HG03060 (cell line): ENCODE results near the gene PHLPP2.

ENCODE experiments used
- ATAC-seq: cut with Tn5 transposase; IDR thresholded peaks from one replicate; pipeline ENCODE4 v1.9.1; 2021; ENCODE audit warnings: low read depth, moderate number of reproducible peaks; ENCODE audit not compliant: unreplicated experiment

Gene PHLPP2

GRCh38 chr16:71670537-71670936 is 54.0 kb downstream of the PHLPP2 start:
- no peak for ATAC-seq

DNA sequence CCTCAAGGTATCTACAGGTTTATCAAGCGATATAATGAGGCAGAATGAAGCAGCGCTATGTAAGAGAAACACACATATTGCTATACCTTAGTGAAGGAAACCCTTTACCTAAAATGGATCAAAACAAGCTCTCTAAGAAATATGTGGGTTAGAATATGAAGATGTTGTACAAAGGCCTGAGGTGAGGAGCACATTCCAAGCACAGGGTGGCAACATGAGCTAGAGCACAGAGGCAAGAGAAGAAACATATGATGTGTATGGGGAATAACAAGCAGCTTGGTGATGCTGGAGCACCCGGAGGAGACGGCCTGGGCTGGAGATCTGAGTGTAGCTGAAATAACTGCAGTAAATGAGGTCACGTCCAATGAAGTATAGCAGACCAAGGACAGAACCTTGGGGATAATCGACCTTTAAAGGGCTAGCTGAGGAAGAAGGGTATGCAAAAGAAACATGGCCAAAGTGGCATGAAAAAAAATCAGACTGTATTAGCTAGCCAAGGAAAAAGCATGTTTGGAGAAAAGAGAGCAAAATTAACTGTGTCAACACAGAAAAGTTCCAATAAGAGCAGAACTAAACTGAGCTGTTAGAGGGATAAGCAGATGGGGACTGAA is 54.5 kb downstream of the PHLPP2 start:
- no peak for ATAC-seq

DNA sequence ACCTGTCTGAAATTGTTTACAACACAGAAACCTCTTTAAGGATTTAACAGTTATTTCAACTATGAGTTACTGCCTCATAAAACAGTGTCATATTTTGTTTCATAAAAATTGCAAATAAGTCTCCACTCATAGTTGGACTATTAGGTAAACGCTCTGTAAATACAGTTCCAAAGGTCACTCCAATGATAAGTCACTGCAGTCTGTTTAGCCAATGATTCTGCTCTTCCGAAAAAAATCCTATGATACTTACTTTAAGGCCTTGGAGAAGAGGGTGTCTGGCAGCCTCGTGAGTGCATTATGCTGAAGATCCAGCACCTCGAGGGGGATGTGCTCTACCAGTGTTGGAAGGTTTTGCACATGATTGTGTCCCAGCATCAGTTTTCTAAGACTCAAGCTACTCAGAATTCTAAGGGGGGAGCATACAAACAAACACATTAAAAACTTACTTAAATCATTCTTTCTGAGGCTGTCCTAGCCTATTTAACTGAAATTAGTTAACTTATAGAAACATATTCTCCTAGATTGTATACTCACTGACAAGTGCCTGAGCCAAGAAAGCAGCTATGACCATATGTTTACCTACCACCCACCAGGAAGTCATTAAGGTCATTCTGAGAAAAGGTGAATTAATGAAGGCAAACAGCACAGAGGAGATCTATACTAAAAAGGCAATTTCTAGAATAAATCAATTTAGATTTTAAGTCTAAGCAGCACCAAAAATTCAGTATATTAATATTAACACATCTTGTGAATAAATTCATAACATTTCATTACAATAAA is 57.4 kb downstream of the PHLPP2 start:
- ATAC-seq: no peak

DNA sequence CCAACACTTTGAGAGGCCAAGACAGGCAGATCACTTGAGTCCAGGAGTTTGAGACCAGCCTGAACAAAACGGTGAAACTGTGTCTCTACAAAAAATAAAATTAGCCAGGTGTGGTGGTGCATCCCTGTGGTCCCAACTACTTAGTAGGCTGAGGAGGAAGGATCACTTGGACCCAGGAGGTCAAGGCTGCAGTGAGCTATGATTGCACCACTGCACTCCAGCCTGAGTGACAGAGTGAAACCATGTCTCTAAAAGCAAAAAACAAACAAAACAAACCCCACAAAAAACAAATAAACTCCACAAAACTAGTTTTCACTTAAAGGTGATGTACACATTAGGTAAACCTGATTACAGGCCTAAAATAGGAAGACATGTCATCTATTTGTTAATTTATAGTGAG is 58.2 kb downstream of the PHLPP2 start:
- ATAC-seq: no peak

DNA sequence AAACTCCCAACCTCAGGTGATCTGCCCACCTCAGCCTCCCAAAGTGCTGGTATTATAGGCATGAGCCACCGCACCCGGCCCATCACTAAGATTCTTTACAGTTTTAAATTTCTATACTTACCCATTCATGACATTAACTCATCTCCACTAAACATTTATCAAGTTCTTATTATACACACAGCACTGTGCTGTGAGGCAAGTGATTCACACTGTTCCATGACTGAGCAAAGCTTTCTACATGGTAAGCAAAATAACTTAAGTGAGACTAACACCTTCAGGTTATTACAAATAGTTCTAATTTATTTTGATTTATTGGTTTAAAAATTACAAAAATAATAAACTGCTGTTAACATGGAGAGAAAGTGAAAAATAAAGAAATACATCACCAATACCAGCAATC is 65.0 kb downstream of the PHLPP2 start:
- no peak for ATAC-seq

GRCh38 chr16:71658771-71659170 is 65.7 kb downstream of the PHLPP2 start:
- ATAC-seq: no peak

DNA sequence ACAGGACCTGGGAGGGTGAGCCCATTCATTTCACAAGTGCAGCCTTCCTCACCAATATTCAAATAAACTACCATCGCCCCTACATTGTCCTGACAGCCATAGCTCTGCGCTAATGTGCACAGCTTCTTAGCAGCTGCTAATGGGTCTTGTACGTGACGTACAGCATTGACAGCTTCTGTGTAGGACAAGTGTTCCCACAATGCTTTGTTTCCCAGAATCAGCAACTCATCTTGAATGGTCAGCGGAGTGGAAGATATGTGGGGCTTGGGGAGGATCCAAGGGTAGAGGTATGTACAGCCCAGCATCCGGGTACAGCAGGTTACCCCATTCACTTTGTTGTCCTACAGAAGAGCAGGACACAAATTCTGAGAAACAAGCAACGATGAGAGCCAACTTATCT is 74.8 kb downstream of the PHLPP2 start:
- no peak for ATAC-seq

DNA sequence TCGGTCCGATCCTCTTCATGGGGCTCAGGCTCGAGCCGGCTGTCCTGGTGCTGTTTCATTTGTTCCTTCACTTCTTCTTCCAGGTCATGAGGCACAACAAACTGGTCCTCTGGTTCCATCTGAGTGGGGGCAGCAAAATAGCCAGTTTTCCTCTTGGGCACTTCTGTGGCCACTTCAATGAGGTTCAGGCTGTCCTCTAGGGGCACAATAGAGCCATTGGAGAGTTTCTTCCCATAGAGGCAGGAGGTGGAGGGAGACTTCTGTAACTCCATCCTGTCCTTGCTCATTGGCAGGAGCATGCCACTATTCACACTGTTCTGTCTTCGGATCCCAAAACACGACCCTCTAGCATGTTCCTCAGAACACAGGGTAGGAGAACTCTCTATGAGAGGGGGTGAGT is 75.6 kb downstream of the PHLPP2 start:
- no peak for ATAC-seq

GRCh38 chr16:71648162-71648561 is 76.3 kb downstream of the PHLPP2 start:
- no peak for ATAC-seq

DNA sequence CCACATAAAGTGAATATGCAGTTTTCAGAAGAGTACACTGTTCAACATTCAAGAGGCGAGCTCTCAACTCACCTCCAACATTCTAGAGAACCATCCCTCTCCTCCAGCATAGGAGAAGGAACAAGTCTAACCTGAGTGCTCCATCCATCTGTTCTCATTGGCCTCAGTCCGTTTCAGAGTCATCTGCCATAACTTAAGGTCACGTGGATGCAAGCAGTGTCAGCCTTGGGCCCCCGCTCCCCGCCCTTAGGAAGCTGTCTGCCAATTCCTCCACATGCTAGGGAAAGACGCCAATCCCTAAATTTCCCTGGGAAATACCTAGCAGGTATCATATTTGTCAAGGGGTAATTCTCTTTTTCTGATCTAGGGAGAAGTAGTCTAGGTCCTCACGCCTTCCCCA is 77.1 kb downstream of the PHLPP2 start:
- no peak for ATAC-seq

DNA sequence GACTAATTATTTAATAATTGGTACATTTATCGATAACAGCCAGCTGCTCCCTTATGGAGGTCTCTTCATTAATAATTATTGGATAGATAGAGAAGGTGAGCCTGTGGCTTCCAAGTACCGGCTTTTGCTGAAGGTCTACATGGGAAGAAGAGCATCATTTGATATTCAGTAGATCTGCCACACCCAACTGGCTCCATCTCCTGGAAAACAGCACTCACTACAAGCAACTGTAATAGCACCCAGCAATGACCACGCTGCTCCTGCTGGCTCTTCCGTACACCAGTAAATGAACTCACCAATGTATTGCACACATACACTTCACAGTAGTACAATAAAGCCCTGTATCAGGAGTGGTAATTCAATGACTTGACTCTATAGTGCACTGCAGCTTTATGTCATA is 79.1 kb downstream of the PHLPP2 start:
- no peak for ATAC-seq

DNA sequence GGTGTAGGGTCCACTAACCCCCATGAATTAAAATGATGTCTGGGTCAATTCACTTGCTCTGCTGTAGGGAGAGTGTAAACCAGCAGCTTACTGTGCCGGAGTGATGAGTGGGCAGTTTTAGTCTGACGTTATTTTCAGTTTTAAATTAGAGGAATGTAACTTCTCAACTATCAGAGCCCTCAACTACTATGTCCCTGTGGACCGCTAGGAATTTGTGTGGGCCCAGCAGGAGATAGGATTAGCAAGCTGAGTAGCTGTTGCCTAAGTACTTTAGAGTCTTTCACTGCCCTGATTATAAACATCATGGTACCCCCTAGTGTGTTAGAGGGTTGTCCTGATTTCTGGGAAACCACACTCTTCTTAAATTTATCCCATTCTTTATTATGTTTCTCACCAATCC is 87.1 kb downstream of the PHLPP2 start:
- ATAC-seq: no peak

DNA sequence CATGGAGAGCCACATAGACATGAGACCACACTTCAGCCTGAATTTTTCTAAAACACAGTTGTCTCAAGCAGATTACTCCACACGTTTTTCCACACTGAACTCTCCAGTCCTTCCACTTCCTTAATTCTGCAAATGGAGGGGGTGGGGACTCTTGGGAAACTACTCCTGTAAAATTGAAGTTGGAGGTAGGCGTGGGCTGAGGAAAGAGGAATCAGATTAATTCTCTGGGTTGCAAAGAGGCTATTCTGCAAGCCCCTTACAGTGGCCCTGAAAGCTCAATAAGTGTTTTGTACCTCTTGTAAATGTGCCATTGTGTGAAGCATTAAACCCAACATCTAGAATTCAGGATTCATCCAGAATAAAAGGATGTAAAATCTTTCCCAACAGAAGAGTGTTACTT is 88.9 kb downstream of the PHLPP2 start:
- ATAC-seq: no peak

DNA sequence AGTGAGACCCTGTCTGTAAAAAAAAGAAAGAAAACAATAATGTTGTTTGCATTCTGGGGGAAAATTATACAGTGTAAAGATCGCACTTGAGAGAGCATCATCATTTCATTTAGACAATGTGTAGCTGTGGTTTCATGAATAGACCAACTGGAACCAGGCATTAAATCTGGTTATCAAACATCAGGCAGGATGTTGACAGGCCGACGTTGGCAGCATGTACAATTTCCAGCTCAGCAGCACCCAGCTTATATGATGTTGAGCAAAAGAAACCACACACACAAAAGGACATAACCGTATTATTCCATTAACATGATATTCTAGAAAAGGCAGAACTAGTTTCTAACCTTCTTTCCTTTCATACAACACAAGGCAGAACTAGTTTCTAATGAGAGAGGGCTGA is 92.7 kb downstream of the PHLPP2 start:
- ATAC-seq: no peak

DNA sequence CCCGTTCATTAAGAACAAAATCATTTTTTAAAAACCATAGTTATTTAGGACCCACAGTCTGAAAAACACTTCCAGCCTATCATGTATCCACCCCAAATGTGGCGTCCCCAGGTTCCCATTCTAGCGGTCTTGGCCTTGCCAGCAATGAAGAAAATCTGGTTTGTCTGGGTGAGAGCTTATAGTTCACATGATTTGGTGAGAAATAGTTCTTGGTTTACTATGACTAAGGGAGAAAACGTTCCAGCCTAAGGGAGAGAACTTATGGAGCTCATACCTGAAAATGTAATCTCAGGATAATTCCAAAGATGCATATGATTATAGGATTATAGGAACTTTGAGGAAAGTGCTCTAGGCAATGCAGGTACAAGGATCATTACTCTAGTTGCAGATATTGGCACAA is 93.7 kb downstream of the PHLPP2 start:
- no peak for ATAC-seq

DNA sequence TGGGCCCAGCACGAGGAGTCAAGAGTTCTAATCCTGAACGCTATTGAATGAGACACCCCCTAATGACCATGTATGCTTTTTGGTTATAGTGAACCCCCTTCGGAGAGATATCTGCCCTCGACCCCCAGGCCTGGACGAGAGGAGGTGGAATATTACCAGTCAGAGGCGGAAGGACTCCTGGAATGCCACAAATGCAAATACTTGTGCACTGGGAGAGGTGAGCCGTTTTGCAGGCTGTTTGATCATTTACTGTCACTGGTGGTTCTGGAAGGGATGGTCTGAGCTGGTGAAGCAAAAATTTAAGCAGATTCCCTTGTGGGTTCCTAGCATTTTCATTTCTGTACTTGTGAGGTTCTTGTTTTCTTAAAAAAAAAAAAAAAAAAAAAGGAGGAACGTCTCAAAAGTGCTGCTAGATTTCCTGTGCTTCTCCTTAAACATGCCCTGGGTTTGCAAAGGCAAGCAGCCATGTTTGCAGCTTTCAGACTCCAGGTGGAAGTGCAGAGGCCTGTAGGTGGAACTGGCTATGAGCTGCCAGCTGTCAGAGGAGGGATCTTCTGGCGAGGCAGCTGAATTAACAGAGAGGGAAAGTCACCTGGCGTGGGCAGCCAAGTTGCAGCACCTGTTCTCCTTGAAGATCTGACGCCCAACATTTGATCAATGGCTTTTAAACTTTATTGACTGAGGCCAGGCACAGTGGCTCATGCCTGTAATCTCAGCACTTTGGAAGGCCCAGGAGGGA is 95.1 kb downstream of the PHLPP2 start:
- no peak for ATAC-seq

- no peak for ATAC-seq
Observed at GRCh38 chr16:71628810-71629209, 95.7 kb downstream of the PHLPP2 start.

DNA sequence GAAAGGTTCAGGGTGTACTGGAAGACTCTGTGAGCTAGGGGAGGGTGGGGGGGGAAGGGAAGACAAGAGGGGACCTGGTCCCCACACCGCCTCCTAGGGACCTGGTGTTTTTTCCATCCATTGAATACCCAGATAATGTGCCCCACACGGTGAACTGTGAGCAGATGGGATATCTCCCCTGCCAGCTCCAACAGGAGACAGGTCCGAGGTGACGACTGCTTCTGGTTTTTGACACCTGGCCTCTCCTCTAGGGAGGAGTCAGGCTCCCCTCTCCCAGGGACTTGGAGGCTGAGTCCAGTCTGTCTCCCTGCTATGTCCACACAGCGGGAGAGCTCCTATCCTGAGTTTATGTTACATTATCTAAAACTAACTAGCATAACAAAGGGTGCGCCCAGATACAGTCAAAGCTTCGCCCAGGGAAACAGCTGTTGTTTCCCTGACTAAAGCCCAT is 96.7 kb downstream of the PHLPP2 start:
- ATAC-seq: no peak

DNA sequence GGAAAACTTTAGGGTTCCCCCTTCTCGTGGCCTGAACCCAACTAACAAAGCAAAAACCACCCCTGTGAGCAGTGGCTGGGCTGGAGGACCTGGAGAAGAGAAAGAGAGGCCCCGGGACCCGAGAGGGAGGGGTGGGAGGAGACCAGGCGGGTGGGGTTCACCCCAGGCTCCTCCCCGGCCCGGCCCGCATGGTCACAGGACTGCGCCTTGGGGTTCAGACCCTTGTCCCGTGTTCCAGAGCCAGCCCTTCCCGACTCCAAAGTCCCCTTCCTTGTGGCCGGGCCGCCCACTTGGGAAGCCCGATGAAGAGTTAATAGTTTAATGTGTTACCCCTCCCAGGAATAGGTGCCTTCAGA is 97.7 kb downstream of the PHLPP2 start:
- no peak for ATAC-seq

GRCh38 chr16:71626018-71626857 is 98.3 kb downstream of the PHLPP2 start, which contains the start of gene MARVELD3:
Gene MARVELD3 (plus strand): TSS chr16:71626184. CDS start chr16:71626230, 46 bp downstream.
- ATAC-seq: no peak
